A673 (cell line): ENCODE results near the gene ITFG1. TPM values are rescaled to one million over a fixed set of nuclear protein-coding genes. Genes with fewer than 3 reads are reported as not detected.

Experiments
- BruUV-seq: library from RNA; stranded (reverse); fragments of 400-500 nt; replicated peaks from 2 replicates; lab custom pipeline; 2021; lab: Mats Ljungman, UMichigan
- CTCF ChIA-PET: fragments of 300-600 bp; sonication (Branson Sonifier 250); formaldehyde crosslinking; loops from one replicate; lab custom pipeline; 2022; ENCODE audit warnings: antibody characterized with exemption; lab: Charles Lee
- POLR2A ChIA-PET: fragments of 300-600 bp; sonication (Branson Sonifier 250); formaldehyde crosslinking; loops from one replicate; lab custom pipeline; 2022; ENCODE audit warnings: antibody characterized with exemption; ENCODE audit not compliant: low non-redundant PET; lab: Charles Lee
- DNase-seq: peaks from one replicate; pipeline ENCODE4 v3.0.0-alpha.2; 2015; ENCODE audit warnings: low spot score
- H3K27ac ChIP-seq: fragments of 200-600 bp; sonication (generic); 2 replicates; pipeline ENCODE4 v1.5.1; 2016; ENCODE audit warnings: mixed run types, low read depth, mild to moderate bottlenecking, mixed read lengths, antibody characterized with exemption, low read length; ENCODE audit not compliant: poor library complexity, severe bottlenecking
- H3K27me3 ChIP-seq: fragments of 200-600 bp; sonication (generic); replicated peaks from 2 replicates; pipeline ENCODE4 v1.6.1; 2017; ENCODE audit warnings: mixed run types, low read depth, mild to moderate bottlenecking, mixed read lengths, antibody characterized with exemption, low read length; ENCODE audit not compliant: insufficient read depth, poor library complexity
- H3K36me3 ChIP-seq: fragments of 200-600 bp; sonication (generic); 2 replicates; pipeline ENCODE4 v1.6.1; 2016; ENCODE audit warnings: mixed run types, mild to moderate bottlenecking, mixed read lengths, antibody characterized with exemption, low read length; ENCODE audit not compliant: insufficient read depth, poor library complexity, severe bottlenecking
- H3K4me1 ChIP-seq: fragments of 200-600 bp; sonication (generic); 2 replicates; pipeline ENCODE4 v1.6.1; 2017; ENCODE audit warnings: mixed run types, mild to moderate bottlenecking, mixed read lengths, antibody characterized with exemption, low read length; ENCODE audit not compliant: insufficient read depth, poor library complexity, severe bottlenecking
- H3K4me3 ChIP-seq: fragments of 200-600 bp; sonication (generic); 2 replicates; pipeline ENCODE4 v1.5.1; 2016; ENCODE audit warnings: low read depth, mixed run types, mild to moderate bottlenecking, mixed read lengths, low read length; ENCODE audit not compliant: poor library complexity, severe bottlenecking
- H3K9me3 ChIP-seq: fragments of 200-600 bp; sonication (generic); 2 replicates; pipeline ENCODE4 v1.6.1; 2016; ENCODE audit warnings: mixed run types, low read depth, mild to moderate bottlenecking, mixed read lengths, antibody characterized with exemption, low read length; ENCODE audit not compliant: poor library complexity, severe bottlenecking
- EZH2 ChIP-seq: fragments of 200-600 bp; sonication (generic); IDR thresholded peaks from 2 replicates; pipeline ENCODE4 v1.6.1; 2017; ENCODE audit warnings: borderline replicate concordance, low read depth, mild to moderate bottlenecking, mixed read lengths, antibody characterized with exemption, low read length; ENCODE audit not compliant: poor library complexity, severe bottlenecking
- intact Hi-C: fragments of 100-400 bp; cut with micrococcal nuclease; formaldehyde crosslinking; loops from one replicate; pipeline ENCODE4 v1.10.0; 2022; ENCODE audit not compliant: unreplicated experiment
- total RNA-seq: library from RNA; stranded (reverse); gene quantifications from 2 replicates; pipeline ENCODE4 v1.2.3, GENCODE V29; 2021
- TF ChIP-seq, protein P1 (sequence below): fragments of 300-800, 200-600 bp; sonication (generic); conservative IDR thresholded peaks from 2 replicates; pipeline ENCODE4 v1.5.1; 2017; ENCODE audit warnings: low read depth, mild to moderate bottlenecking, antibody characterized with exemption, low read length, moderate library complexity, mixed read lengths

ITFG1 gene
- total RNA-seq, 1 experiment from 2014 or later: 40.1 TPM

DNA sequence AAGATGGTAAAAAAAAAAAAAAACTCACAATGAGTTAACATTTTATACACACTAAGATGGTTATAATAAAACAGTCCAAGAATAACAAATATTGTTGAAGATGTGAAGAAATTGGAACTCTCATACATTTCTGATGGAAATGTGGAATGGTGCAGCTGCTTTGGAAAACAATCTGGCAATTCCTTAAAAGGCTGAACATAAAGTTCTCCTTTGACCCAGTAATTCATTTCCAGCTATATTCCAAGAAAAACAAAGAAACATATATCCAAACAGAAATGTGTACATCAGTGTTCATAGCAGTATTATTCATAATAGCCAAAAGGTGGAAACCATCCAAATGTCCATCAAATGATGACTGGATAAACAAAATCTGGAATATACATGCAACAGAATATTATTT lies 219.8 kb downstream of the ITFG1 start:
- intact Hi-C loops: no loop called here
- Histone ChIP-seq H3K36me3 (no peaks in the 10 kb centered on the region), H3K4me3 (no peak overlapping the region), H3K9me3 (no peaks in the 10 kb centered on the region), H3K27me3 (no peaks in the 10 kb centered on the region), H3K27ac (no peak overlapping the region), H3K4me1 (no peaks in the 10 kb centered on the region)
- TF ChIP-seq EZH2: no peak
- TF ChIP-seq, protein P1, sequence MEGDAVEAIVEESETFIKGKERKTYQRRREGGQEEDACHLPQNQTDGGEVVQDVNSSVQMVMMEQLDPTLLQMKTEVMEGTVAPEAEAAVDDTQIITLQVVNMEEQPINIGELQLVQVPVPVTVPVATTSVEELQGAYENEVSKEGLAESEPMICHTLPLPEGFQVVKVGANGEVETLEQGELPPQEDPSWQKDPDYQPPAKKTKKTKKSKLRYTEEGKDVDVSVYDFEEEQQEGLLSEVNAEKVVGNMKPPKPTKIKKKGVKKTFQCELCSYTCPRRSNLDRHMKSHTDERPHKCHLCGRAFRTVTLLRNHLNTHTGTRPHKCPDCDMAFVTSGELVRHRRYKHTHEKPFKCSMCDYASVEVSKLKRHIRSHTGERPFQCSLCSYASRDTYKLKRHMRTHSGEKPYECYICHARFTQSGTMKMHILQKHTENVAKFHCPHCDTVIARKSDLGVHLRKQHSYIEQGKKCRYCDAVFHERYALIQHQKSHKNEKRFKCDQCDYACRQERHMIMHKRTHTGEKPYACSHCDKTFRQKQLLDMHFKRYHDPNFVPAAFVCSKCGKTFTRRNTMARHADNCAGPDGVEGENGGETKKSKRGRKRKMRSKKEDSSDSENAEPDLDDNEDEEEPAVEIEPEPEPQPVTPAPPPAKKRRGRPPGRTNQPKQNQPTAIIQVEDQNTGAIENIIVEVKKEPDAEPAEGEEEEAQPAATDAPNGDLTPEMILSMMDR: no peak
- CTCF ChIA-PET: no interaction called here
- POLR2A ChIA-PET: no interaction called here
- no peak for DNase-seq
- BruUV-seq: no TSS peak

DNA sequence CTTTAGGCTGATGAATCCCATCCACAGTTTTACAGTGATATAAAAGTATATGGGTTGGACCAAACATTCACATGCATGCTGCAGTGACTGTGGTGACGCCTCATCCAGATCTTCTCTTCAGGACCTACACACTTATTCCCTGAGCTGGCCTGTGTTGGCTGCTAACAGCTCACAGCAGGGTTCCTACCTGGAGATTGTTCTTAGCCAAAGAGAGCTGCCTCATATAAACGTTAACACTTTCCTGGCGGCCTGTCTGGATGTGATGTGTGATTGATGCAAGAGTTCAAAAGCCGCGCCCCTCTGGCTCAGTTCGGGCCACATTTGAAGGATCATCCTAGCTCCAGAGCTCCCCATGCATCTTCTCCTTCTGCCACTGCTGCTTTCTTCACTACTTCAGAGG lies 224.1 kb downstream of the ITFG1 start:
- intact Hi-C loops: no loop called here
- Histone ChIP-seq H3K9me3 (no peaks in the 10 kb centered on the region), H3K27ac (no peak overlapping the region), H3K36me3 (no peaks in the 10 kb centered on the region), H3K27me3 (no peaks in the 10 kb centered on the region), H3K4me1 (no peaks in the 10 kb centered on the region), H3K4me3 (no peak overlapping the region)
- DNase-seq: peak; percentile 1
- POLR2A ChIA-PET: no interaction called here
- CTCF ChIA-PET: no interaction called here
- no peak for TF ChIP-seq EZH2
- TF ChIP-seq, protein P1: no peak
- no TSS peak for BruUV-seq

- intact Hi-C loops: no loop called here
- CTCF ChIA-PET: no interaction called here
- TF ChIP-seq EZH2: no peak
- TF ChIP-seq, protein P1: no peak
- Histone ChIP-seq H3K27ac (no peak overlapping the region), H3K4me1 (no peaks in the 10 kb centered on the region), H3K27me3 (no peaks in the 10 kb centered on the region), H3K36me3 (no peaks in the 10 kb centered on the region), H3K4me3 (no peak overlapping the region), H3K9me3 (no peaks in the 10 kb centered on the region)
- no peak for DNase-seq
- POLR2A ChIA-PET: no interaction called here
- BruUV-seq: no TSS peak
These were observed 230.6 kb downstream of the ITFG1 start for GRCh38 chr16:47230296-47230695.
